HepG2 (cell line): ENCODE measurements around the gene SETD1B. TPM values are rescaled to one million over a fixed set of nuclear protein-coding genes. Genes with fewer than 3 reads are reported as not detected.

Experiments
- ARNTL ChIP-seq: sonication (generic); formaldehyde crosslinking; IDR thresholded peaks from 2 replicates; pipeline ENCODE4 v1.4.0; 2020; ENCODE audit warnings: mild to moderate bottlenecking, missing genetic modification reagents
- BHLHE40 ChIP-seq: IDR thresholded peaks from 2 replicates; pipeline ENCODE4 v1.6.1; 2011; ENCODE audit warnings: low read length, improper control_type of control experiment
- HMG20A ChIP-seq: IDR thresholded peaks from 2 replicates; pipeline ENCODE4 v1.6.1; 2016; ENCODE audit warnings: borderline replicate concordance
- HNF4G ChIP-seq, 2 experiments: sonication (generic) in 1 of 2; formaldehyde crosslinking in 1 of 2; IDR thresholded peaks; 2 replicates each; pipeline versions ENCODE4 v1.4.0 to v1.6.1; 2011 to 2020; ENCODE audit warnings: borderline replicate concordance in 2 of 2, low read depth in 2 of 2, mild to moderate bottlenecking in 2 of 2, low read length in 1 of 2, missing genetic modification reagents in 1 of 2, moderate library complexity in 1 of 2
- KDM5A ChIP-seq: fragments of 200-600 bp; sonication (generic); IDR thresholded peaks from 2 replicates; pipeline ENCODE4 v1.7.0; 2018; ENCODE audit warnings: antibody characterized with exemption, mild to moderate bottlenecking, low read length, borderline replicate concordance
- KDM5B ChIP-seq: sonication (generic); formaldehyde crosslinking; IDR thresholded peaks from 2 replicates; pipeline ENCODE4 v1.4.0; 2020; ENCODE audit warnings: missing genetic modification reagents, mild to moderate bottlenecking, borderline replicate concordance
- KIAA2018 ChIP-seq: sonication (generic); formaldehyde crosslinking; IDR thresholded peaks from 2 replicates; pipeline ENCODE4 v1.5.0; 2020; ENCODE audit warnings: mild to moderate bottlenecking, missing genetic modification reagents, borderline replicate concordance
- SNRNP70 ChIP-seq: fragments of 200-400 bp; formaldehyde crosslinking; IDR thresholded peaks from 2 replicates; pipeline ENCODE4 v1.6.1; 2017; ENCODE audit warnings: mild to moderate bottlenecking, low read depth, low read length, moderate library complexity
- TEAD3 ChIP-seq: optimal IDR thresholded peaks from 2 replicates; pipeline ENCODE3; 2016; ENCODE audit warnings: borderline replicate concordance
- U2AF2 ChIP-seq: fragments of 200-400 bp; formaldehyde crosslinking; IDR thresholded peaks from 2 replicates; pipeline ENCODE4 v1.6.1; 2017; ENCODE audit warnings: low read depth, mild to moderate bottlenecking, low read length
- XBP1 ChIP-seq: sonication (generic); formaldehyde crosslinking; IDR thresholded peaks from 2 replicates; pipeline ENCODE4 v1.5.0; 2020; ENCODE audit warnings: missing genetic modification reagents
- ZBTB21 ChIP-seq: sonication (generic); formaldehyde crosslinking; IDR thresholded peaks from 2 replicates; pipeline ENCODE4 v1.4.0; 2020; ENCODE audit warnings: missing genetic modification reagents
- ZNF260 ChIP-seq: sonication (generic); formaldehyde crosslinking; IDR thresholded peaks from 2 replicates; pipeline ENCODE4 v1.4.0; 2020; ENCODE audit warnings: missing genetic modification reagents, low read depth, mild to moderate bottlenecking, borderline replicate concordance
- ZNF276 ChIP-seq: sonication (generic); formaldehyde crosslinking; IDR thresholded peaks from 2 replicates; pipeline ENCODE4 v1.4.0; 2020; ENCODE audit warnings: mild to moderate bottlenecking, low read depth, missing genetic modification reagents
- ZNF34 ChIP-seq: sonication (generic); formaldehyde crosslinking; IDR thresholded peaks from 2 replicates; pipeline ENCODE4 v1.4.0; 2020; ENCODE audit warnings: mild to moderate bottlenecking, missing genetic modification reagents, borderline replicate concordance
- ZNF446 ChIP-seq: sonication (generic); formaldehyde crosslinking; IDR thresholded peaks from 2 replicates; pipeline ENCODE4 v1.5.0; 2020; ENCODE audit warnings: mild to moderate bottlenecking, missing genetic modification reagents
- polyA plus RNA-seq, 8 experiments: library from polyadenylated mRNA; depleted of rRNA in 3 of 8; stranded (reverse) in 7 of 8; unstranded in 1 of 8; fragments of >200 nt; fragmentation: Illumina TruSeq in 4 of 8; extraction: Trizol in 4 of 8; gene quantifications; 2 replicates each; pipeline versions ENCODE4 v1.2.1 to v1.2.3, GENCODE V29; 2011 to 2016; ENCODE audit warnings: low read depth in 4 of 8, missing spikeins in 1 of 8, mixed read lengths in 1 of 8; ENCODE audit not compliant: insufficient read depth in 1 of 8
- total RNA-seq, 5 experiments: library from RNA; depleted of rRNA; stranded (reverse); fragments of >200 nt; fragmentation: Illumina TruSeq; extraction: Trizol; gene quantifications; 2 replicates each; pipeline ENCODE4 v1.2.3, GENCODE V29; 2016; ENCODE audit warnings: low read depth in 1 of 5

SETD1B gene
- total and polyA plus RNA-seq, 2 of the 13 experiments (the other 11 are each of a cell fraction or from before 2014, with no cell fraction given): 1.1 to 1.4 TPM

- TF ChIP-seq ZNF276 (CRISPR knock-in tag): no peak
- no peak for TF ChIP-seq SNRNP70
- no peak for TF ChIP-seq KIAA2018 (CRISPR knock-in tag)
- TF ChIP-seq HMG20A (CRISPR knock-in tag): no peak
- peak; percentile 52; the same call in 1 of the 2 replicates for TF ChIP-seq ARNTL (CRISPR knock-in tag)
- no peak for TF ChIP-seq ZNF260 (CRISPR knock-in tag)
- peak; percentile 55; the same call in 1 of the 2 replicates for TF ChIP-seq ZNF34 (CRISPR knock-in tag)
- TF ChIP-seq ZNF446: no peak; the same call in 1 of the 2 replicates
- no peak for TF ChIP-seq BHLHE40
- TF ChIP-seq HNF4G (IDR thresholded peaks at IDR 0.05; ENCODE audit: borderline replicate concordance, low read depth, low read length): peak; percentile 2; the same call in 1 of the 2 replicates
- no peak for TF ChIP-seq HNF4G (CRISPR knock-in tag; IDR thresholded peaks at IDR 0.05; ENCODE audit: borderline replicate concordance, low read depth)
- no peak; the same call in 1 of the 2 replicates for TF ChIP-seq KDM5A
- TF ChIP-seq U2AF2: no peak
- TF ChIP-seq ZBTB21 (CRISPR knock-in tag): no peak
- 0 out of 2 replicates have a peak, but pooled peaks have one; percentile 70 for TF ChIP-seq XBP1 (CRISPR knock-in tag)
- TF ChIP-seq KDM5B (CRISPR knock-in tag): no peak; the same call in 1 of the 2 replicates
- TF ChIP-seq TEAD3 (CRISPR knock-in tag): no peak
Observed at GRCh38 chr12:121799842-121800693, 3.7 kb upstream of the SETD1B start (continued).
